Fibroblast of pulmonary artery (primary cell): Measurements from ENCODE around the gene GID4.

ENCODE experiments used
- DNase-seq: peaks from one replicate; pipeline ENCODE4 v3.0.0-alpha.2; 2010; ENCODE audit warnings: low read depth
- H3K4me3 ChIP-seq: replicated peaks from 2 replicates; pipeline ENCODE4 v1.5.1; 2011; ENCODE audit warnings: low read depth, mild to moderate bottlenecking, control low read depth, low read length, moderate library complexity
- TF ChIP-seq, protein P1 (sequence below): IDR thresholded peaks from 2 replicates; pipeline ENCODE4 v1.5.1; 2011; ENCODE audit warnings: mild to moderate bottlenecking, control low read depth, low read length, inconsistent platforms; ENCODE audit errors: missing control alignments

The GID4 gene

DNA sequence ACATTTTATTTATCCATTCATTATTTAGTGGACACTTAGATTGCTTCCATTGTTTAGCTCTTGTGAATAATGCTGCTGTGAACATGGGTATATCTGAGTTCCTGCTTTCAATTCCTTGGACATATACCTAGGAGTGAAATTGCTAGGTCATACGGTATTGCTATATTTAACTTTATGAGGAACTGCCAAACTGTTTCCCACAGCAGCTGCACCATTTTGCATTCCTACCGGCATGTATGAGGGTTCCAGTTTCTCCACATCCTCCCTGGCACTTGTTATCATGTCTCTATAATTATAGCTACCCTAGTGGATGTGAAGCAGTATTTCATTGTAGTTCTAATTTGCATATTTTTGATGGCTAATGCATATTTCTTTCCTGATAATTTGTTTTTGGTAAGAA lies 24.8 kb downstream of the GID4 start:
- no peak overlapping the region for H3K4me3 ChIP-seq
- TF ChIP-seq, protein P1, sequence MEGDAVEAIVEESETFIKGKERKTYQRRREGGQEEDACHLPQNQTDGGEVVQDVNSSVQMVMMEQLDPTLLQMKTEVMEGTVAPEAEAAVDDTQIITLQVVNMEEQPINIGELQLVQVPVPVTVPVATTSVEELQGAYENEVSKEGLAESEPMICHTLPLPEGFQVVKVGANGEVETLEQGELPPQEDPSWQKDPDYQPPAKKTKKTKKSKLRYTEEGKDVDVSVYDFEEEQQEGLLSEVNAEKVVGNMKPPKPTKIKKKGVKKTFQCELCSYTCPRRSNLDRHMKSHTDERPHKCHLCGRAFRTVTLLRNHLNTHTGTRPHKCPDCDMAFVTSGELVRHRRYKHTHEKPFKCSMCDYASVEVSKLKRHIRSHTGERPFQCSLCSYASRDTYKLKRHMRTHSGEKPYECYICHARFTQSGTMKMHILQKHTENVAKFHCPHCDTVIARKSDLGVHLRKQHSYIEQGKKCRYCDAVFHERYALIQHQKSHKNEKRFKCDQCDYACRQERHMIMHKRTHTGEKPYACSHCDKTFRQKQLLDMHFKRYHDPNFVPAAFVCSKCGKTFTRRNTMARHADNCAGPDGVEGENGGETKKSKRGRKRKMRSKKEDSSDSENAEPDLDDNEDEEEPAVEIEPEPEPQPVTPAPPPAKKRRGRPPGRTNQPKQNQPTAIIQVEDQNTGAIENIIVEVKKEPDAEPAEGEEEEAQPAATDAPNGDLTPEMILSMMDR, result no peak
- DNase-seq, result no peak

DNA sequence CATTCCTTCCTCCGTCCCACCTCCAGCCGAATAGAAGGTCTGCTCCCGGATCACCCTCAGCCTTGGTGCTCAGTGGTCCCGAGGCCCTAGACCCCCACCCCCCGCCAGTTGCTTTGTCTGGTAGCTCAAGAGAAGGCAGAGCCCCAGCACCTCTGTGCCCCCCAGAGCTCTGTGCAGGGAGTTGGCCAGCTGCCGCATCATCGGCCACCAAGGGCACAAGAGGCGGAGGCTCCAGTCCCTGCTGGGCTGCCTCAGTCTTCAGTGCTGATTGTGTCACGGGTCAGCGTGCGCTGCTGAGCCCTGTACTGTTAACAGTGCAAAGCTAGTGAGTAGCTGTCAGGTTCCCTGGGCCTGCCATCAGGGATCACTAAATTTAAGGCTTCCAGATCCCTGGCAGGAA lies 26.3 kb downstream of the GID4 start:
- DNase-seq, result no peak
- TF ChIP-seq, protein P1, result no peak
- H3K4me3 ChIP-seq, result no peak overlapping the region

DNA sequence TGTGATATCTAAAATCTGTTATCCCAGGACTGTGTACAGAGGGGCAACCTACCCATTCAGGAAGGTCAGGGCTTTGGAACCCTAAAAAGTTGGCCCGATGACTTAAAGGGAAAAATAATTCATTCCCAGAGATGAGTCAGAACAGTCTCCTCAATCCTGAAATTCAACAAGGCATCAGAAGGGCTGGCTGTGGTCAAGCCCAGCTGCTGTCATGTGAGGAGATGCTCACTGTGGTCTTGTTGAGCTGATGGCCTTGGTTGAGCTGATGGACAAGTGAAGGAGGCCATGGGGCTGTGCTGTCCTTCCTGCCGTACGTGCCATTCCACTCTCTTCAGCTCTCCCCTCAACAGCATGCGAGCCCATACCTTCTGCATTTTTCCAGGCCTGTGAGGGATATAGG lies 27.7 kb downstream of the GID4 start:
- TF ChIP-seq, protein P1, result no peak
- no peak overlapping the region for H3K4me3 ChIP-seq
- no peak for DNase-seq

DNA sequence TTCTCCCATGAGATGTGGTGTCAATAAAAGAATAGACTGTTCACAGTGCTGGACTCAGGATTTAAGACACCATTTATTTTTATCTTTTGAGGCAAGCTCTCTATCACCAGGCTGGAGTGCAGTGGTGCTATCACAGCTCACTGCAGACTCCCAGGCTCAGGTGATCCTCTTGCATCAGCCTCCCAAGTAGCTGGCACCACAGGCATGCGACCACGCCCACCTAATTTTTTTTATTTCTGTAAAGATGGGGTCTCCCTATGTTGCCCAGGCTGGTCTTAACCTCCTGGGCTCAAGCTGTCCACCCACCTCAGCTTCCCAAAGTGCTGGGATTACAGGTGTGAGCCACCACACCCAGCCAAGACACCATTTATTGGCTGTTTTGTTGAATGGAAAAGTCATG lies 29.9 kb downstream of the GID4 start:
- H3K4me3 ChIP-seq, result no peak overlapping the region
- TF ChIP-seq, protein P1, result no peak
- no peak for DNase-seq

DNA sequence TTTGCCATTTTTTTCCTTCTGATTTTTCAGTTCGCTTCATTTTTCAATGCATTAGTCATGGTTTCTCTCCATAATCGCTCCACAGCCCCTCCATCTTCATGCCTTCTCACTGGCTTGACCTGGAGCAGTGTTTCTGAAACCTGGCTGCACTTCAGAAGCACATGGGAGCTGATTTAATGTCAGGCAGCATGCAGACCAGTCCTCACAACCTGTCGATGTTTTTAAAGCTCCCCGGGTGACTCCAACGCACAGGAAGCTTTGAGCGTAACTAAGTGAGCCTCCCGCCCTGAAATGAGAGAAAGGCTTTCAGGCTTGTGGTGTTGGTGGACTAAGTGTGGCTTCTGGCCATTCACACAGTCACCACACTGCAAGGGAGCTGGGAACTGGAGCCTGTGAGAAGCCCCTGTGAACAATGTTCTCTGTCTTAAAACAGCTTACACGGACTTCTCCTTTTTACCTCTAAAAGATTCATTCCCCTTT lies 31.7 kb downstream of the GID4 start:
- TF ChIP-seq, protein P1, result no peak
- peak; percentile 45 for DNase-seq
- H3K4me3 ChIP-seq, result peak overlapping the region; percentile 37

DNA sequence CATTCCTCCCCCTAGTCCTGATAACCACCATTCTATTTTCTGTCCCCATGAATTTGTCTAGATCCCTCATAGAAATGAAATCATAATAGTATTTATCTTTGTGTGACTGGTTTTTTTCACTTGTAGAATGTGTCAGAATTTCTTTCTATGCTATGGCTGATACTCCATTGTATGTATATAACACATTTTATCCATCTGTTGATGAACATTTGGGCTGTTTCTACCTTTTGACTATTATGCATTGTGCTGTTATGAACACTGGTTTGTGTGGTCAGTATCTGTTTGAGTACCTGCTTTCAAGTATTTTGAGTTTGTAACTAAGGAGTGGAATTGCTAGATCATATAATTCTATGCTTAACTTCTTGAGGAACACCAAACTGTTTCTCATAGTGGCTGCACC lies 32.5 kb downstream of the GID4 start:
- no peak for DNase-seq
- no peak overlapping the region for H3K4me3 ChIP-seq
- TF ChIP-seq, protein P1, result no peak

DNA sequence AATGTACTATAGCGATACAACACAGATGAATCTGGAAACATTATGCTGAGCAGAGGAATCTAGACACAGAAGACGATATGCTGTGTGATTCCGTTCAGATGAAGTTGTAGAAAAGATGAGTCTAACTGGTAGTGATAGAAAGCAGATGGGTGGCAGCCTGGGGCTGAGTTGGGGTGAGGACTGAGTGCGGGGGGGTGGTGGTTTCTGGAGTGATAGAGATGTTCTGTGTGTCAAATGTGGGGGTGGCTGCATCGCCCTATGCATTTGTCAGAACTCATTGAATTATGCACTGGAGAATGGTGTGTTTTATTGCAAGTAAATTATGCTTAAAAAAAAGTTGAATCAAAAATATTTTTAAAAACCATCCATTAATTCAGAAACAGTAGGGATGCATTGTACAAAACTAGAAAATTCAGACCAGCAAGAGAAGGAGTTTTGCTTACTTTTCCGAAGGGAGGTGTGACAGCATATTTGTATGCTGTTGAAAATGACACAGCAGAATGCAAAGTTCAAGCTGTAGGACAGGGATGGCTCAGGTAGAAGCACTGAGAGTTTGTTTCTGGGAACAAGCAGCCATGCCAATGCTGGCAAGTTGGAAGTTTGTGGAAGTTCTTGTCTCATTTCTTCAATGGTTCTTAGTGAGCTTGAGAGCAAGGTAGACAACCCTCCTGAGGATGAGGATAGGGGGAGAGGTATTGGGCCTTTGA lies 35.5 kb downstream of the GID4 start:
- TF ChIP-seq, protein P1, result no peak
- DNase-seq, result no peak
- no peak overlapping the region for H3K4me3 ChIP-seq
